T-helper 2 cell treated with Interferon-gamma antibody and Interleukin-4, amounts not matched to agents 100 ng/mL and 5 ng/mL, for 36 hours (primary cell): ENCODE results near the gene PIK3CD. TPM values are rescaled to one million over a fixed set of nuclear protein-coding genes. Genes with fewer than 3 reads are reported as not detected.

ENCODE experiments used
- intact Hi-C: fragments of 100-400 bp; cut with micrococcal nuclease; formaldehyde crosslinking; loops from one replicate; pipeline ENCODE4 v1.15.1; 2023
- total RNA-seq: library from RNA; stranded (reverse); gene quantifications from 2 replicates; pipeline ENCODE4 v1.2.3, GENCODE V29; 2022

Gene PIK3CD
- total RNA-seq, 1 donor from 2014 or later, result 200 TPM

GRCh38 chr1:9764550-9764949, 113.0 kb downstream of the PIK3CD start:
- intact Hi-C loops, result no loop called here

GRCh38 chr1:9766759-9767442, 115.4 kb downstream of the PIK3CD start:
- intact Hi-C loops, result no loop called here

GRCh38 chr1:9767964-9768668, 116.6 kb downstream of the PIK3CD start:
- intact Hi-C loops, result no loop called here

GRCh38 chr1:9768983-9769382, 117.5 kb downstream of the PIK3CD start:
- intact Hi-C loops, result no loop called here

- intact Hi-C loops, result no loop called here
Observed at GRCh38 chr1:9770298-9770697, 118.8 kb downstream of the PIK3CD start.

GRCh38 chr1:9774712-9775679, 123.5 kb downstream of the PIK3CD start:
- intact Hi-C loops, result no loop called here

GRCh38 chr1:9776685-9777084, 125.2 kb downstream of the PIK3CD start:
- intact Hi-C loops, result no loop called here

Other genes with a start within 250 kb of the PIK3CD start
- 5.5 and 5.9 TPM in 2 replicates for gene SLC25A33, start 112.3 kb upstream of the PIK3CD start, total RNA-seq
- gene TMEM201, start 62.8 kb upstream of the PIK3CD start, total RNA-seq, result 23.4 and 24.3 TPM in 2 replicates
- gene CLSTN1, start 172.2 kb downstream of the PIK3CD start, total RNA-seq, result 99.0 and 100 TPM in 2 replicates